Astrocyte (in vitro differentiated cells and primary cell): ENCODE measurements around the gene ITPA. TPM values are rescaled to one million over a fixed set of nuclear protein-coding genes. Genes with fewer than 3 reads are reported as not detected.

Source experiments
- DNase-seq: peaks from one replicate; pipeline ENCODE4 v3.0.0-alpha.2; 2010; ENCODE audit warnings: low read depth
- FAIRE-seq: peaks from 2 replicates; lab custom pipeline; 2011; peaks lifted over from hg19 to GRCh38; lab: Jason Lieb, UNC
- H2AFZ ChIP-seq: 2 replicates; pipeline ENCODE4 v1.6.0; 2012; ENCODE audit warnings: low read depth, low read length, inconsistent platforms
- H3K27ac ChIP-seq: 2 replicates; pipeline ENCODE4 v1.5.1; 2011; ENCODE audit warnings: low read depth, low read length, inconsistent platforms
- H3K27me3 ChIP-seq: 2 replicates; pipeline ENCODE4 v1.6.0; 2011; ENCODE audit warnings: low read length, inconsistent platforms; ENCODE audit not compliant: insufficient read depth
- H3K36me3 ChIP-seq: 2 replicates; pipeline ENCODE4 v1.5.1; 2011; ENCODE audit warnings: low read length, inconsistent platforms; ENCODE audit not compliant: insufficient read depth
- H3K4me1 ChIP-seq: 2 replicates; pipeline ENCODE4 v1.5.1; 2011; ENCODE audit warnings: low read length, inconsistent platforms; ENCODE audit not compliant: insufficient read depth
- H3K4me2 ChIP-seq: 2 replicates; pipeline ENCODE4 v1.6.0; 2012; ENCODE audit warnings: low read length, inconsistent platforms
- H3K4me3 ChIP-seq: 2 replicates; pipeline ENCODE4 v1.5.1; 2011; ENCODE audit warnings: low read depth, mild to moderate bottlenecking, low read length, inconsistent platforms; ENCODE audit not compliant: insufficient read depth
- H3K79me2 ChIP-seq: 2 replicates; pipeline ENCODE4 v1.6.0; 2012; ENCODE audit warnings: mild to moderate bottlenecking, low read length, inconsistent platforms; ENCODE audit not compliant: insufficient read depth
- H3K9ac ChIP-seq: 2 replicates; pipeline ENCODE4 v1.6.0; 2012; ENCODE audit warnings: mild to moderate bottlenecking, low read length, inconsistent platforms
- H3K9me3 ChIP-seq: 2 replicates; pipeline ENCODE4 v1.5.1; 2012; ENCODE audit warnings: low read depth, mild to moderate bottlenecking, low read length, inconsistent platforms; ENCODE audit not compliant: insufficient read depth
- H4K20me1 ChIP-seq: 2 replicates; pipeline ENCODE4 v1.6.0; 2012; ENCODE audit warnings: low read length, inconsistent platforms; ENCODE audit not compliant: insufficient read depth
- H3K27ac Mint-ChIP-seq: one replicate; pipeline ENCODE4 v1.8.0; 2021; ENCODE audit warnings: mild to moderate bottlenecking, mixed read lengths; ENCODE audit not compliant: unreplicated experiment
- H3K27me3 Mint-ChIP-seq: one replicate; pipeline ENCODE4 v1.8.0; 2021; ENCODE audit warnings: low read depth, mixed read lengths; ENCODE audit not compliant: unreplicated experiment
- H3K36me3 Mint-ChIP-seq: one replicate; pipeline ENCODE4 v1.8.0; 2021; ENCODE audit warnings: low read depth, mixed read lengths; ENCODE audit not compliant: unreplicated experiment
- H3K4me1 Mint-ChIP-seq: one replicate; pipeline ENCODE4 v1.8.0; 2021; ENCODE audit warnings: low read depth, mixed read lengths; ENCODE audit not compliant: unreplicated experiment
- H3K4me3 Mint-ChIP-seq: one replicate; pipeline ENCODE4 v1.8.0; 2021; ENCODE audit warnings: mild to moderate bottlenecking, moderate library complexity, mixed read lengths; ENCODE audit not compliant: unreplicated experiment
- H3K9me3 Mint-ChIP-seq: one replicate; pipeline ENCODE4 v1.8.0; 2021; ENCODE audit warnings: mild to moderate bottlenecking, mixed read lengths; ENCODE audit not compliant: unreplicated experiment
- CTCF ChIP-seq: IDR thresholded peaks from 2 replicates; pipeline ENCODE4 v1.5.1; 2011; ENCODE audit warnings: low read depth, mild to moderate bottlenecking, inconsistent platforms, low read length, moderate library complexity; ENCODE audit not compliant: insufficient read depth
- EZH2 ChIP-seq: IDR thresholded peaks from 2 replicates; pipeline ENCODE4 v1.6.1; 2012; ENCODE audit warnings: mild to moderate bottlenecking, low read length, inconsistent platforms; ENCODE audit not compliant: insufficient read depth
- total RNA-seq: library from RNA; stranded (reverse); gene quantifications from 2 replicates; pipeline ENCODE4 v1.2.1, GENCODE V29; 2021

ITPA gene
- total RNA-seq, 1 donor from 2014 or later = 55.5 TPM

DNA sequence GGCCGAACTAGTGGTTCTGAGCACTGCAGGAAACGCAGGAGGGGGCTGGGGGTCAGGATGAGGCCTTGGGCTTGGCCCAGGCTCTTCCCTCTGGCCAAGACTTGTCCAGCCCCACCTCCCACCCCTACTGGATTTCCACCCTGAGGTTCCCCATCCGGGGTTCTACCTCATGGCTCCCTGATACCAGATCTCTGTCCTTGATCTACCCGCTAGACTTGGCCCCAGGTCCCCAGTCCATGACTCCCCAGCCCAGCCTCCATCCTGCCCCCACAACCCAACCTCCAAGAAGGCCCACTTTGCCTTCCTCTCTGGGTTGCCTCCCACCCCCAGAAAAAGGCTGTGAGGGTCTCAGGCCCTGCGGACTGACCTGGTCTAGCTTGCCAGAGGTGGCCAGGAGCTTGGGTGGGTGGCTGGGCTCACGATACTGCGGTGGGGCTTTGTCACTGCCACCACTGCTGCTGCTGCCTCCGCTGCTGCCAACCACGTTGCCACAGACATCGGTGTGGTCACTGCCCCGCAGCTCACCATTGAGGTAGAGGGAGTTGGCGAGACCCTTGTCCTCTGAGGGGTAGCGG is 42.9 kb upstream of the ITPA start:
- no peak overlapping the region for H3K27ac ChIP-seq
- no peak overlapping the region for H2AFZ ChIP-seq
- H3K4me1 Mint-ChIP-seq = no peaks in the 10 kb centered on the region
- no peak overlapping the region for H3K4me2 ChIP-seq
- DNase-seq (no peak), FAIRE-seq (no peak)
- H3K36me3 Mint-ChIP-seq = peaks cover 9% of the 10 kb centered on the region
- H4K20me1 ChIP-seq = peaks cover 4% of the 10 kb centered on the region
- no peak overlapping the region for H3K9ac ChIP-seq
- H3K9me3 ChIP-seq = no peaks in the 10 kb centered on the region
- TF ChIP-seq CTCF (no peak), EZH2 (no peak)
- no peak overlapping the region for H3K27ac Mint-ChIP-seq
- peaks cover 7% of the 10 kb centered on the region for H3K27me3 ChIP-seq
- H3K27me3 Mint-ChIP-seq = peaks cover 14% of the 10 kb centered on the region
- no peaks in the 10 kb centered on the region for H3K4me1 ChIP-seq
- no peaks in the 10 kb centered on the region for H3K36me3 ChIP-seq
- no peak overlapping the region for H3K4me3 Mint-ChIP-seq
- no peaks in the 10 kb centered on the region for H3K79me2 ChIP-seq
- no peaks in the 10 kb centered on the region for H3K9me3 Mint-ChIP-seq
- no peak overlapping the region for H3K4me3 ChIP-seq

- H3K9me3 ChIP-seq = no peaks in the 10 kb centered on the region
- Mint-ChIP-seq H3K4me1 (no peaks in the 10 kb centered on the region), H3K27me3 (peaks cover 14% of the 10 kb centered on the region), H3K27ac (no peak overlapping the region), H3K4me3 (no peak overlapping the region), H3K9me3 (no peaks in the 10 kb centered on the region), H3K36me3 (peaks cover 9% of the 10 kb centered on the region)
- FAIRE-seq = no peak
- H4K20me1 ChIP-seq = peaks cover 7% of the 10 kb centered on the region
- H3K27ac ChIP-seq = no peak overlapping the region
- H3K4me2 ChIP-seq = no peak overlapping the region
- peaks cover 7% of the 10 kb centered on the region for H3K27me3 ChIP-seq
- H3K4me3 ChIP-seq = no peak overlapping the region
- DNase-seq = no peak
- no peaks in the 10 kb centered on the region for H3K36me3 ChIP-seq
- TF ChIP-seq EZH2 (no peak), CTCF (no peak)
- no peak overlapping the region for H3K9ac ChIP-seq
- no peaks in the 10 kb centered on the region for H3K4me1 ChIP-seq
- no peaks in the 10 kb centered on the region for H3K79me2 ChIP-seq
- H2AFZ ChIP-seq = no peak overlapping the region
Observed at GRCh38 chr20:3166913-3167342, 42.4 kb upstream of the ITPA start.

GRCh38 chr20:3167738-3168078 is 41.6 kb upstream of the ITPA start:
- no peak for TF ChIP-seq CTCF
- TF ChIP-seq EZH2 = no peak
- H3K27me3 Mint-ChIP-seq = peaks cover 14% of the 10 kb centered on the region

More at GRCh38 chr20:3167738-3168078, 41.6 kb upstream of the ITPA start:
- Histone ChIP-seq H3K4me3 (no peak overlapping the region), H3K4me1 (peaks cover 5% of the 10 kb centered on the region), H3K36me3 (no peaks in the 10 kb centered on the region), H3K27me3 (peaks cover 7% of the 10 kb centered on the region), H3K79me2 (no peaks in the 10 kb centered on the region), H3K9me3 (no peaks in the 10 kb centered on the region), H2AFZ (no peak overlapping the region), H3K9ac (no peak overlapping the region), H4K20me1 (peaks cover 15% of the 10 kb centered on the region), H3K4me2 (no peak overlapping the region), H3K27ac (no peak overlapping the region)
- Mint-ChIP-seq H3K27ac (no peak overlapping the region), H3K9me3 (no peaks in the 10 kb centered on the region), H3K36me3 (peaks cover 9% of the 10 kb centered on the region), H3K4me1 (no peaks in the 10 kb centered on the region), H3K4me3 (no peak overlapping the region)
- DNase-seq (no peak), FAIRE-seq (no peak)
